K562 (cell line): ENCODE measurements around the gene NRP2. TPM values are rescaled to one million over a fixed set of nuclear protein-coding genes. Genes with fewer than 3 reads are reported as not detected.

Experiments used
- ATAC-seq: fragments of 200-7000 bp; cut with Tn5 transposase; 3 replicates; pipeline ENCODE4 v1.9.1; 2020; ENCODE audit warnings: moderate library complexity
- BruUV-seq: library from RNA; stranded (reverse); fragments of 400-500 nt; replicated peaks from 2 replicates; lab custom pipeline; 2021; lab: Mats Ljungman, UMichigan
- CTCF ChIA-PET: fragments of 300-600 bp; formaldehyde crosslinking; extraction: SDS; loops from one replicate; lab custom pipeline; 2021; ENCODE audit warnings: low intra/inter-chr PET ratio; lab: Yijun Ruan, JAX
- POLR2A ChIA-PET: fragments of 300-600, 350-650 bp; sonication (Branson Sonifier 250); formaldehyde crosslinking; extraction: SDS; loops from one replicate; lab custom pipeline; 2021; ENCODE audit warnings: antibody characterized with exemption, inconsistent platforms; lab: Yijun Ruan, JAX
- DNase-seq, 4 experiments: peaks; one replicate each; pipeline versions ENCODE4 v3.0.0 to v3.0.0-alpha.2; 2011 to 2018; ENCODE audit warnings: low spot score in 3 of 4, mixed read lengths in 3 of 4; ENCODE audit errors: extremely low read depth in 1 of 4
- FAIRE-seq: peaks from 2 replicates; lab custom pipeline; 2011; peaks lifted over from hg19 to GRCh38; lab: Jason Lieb, UNC
- H2AFZ ChIP-seq: 2 replicates; pipeline ENCODE4 v1.6.0; 2011; ENCODE audit warnings: low read depth, low read length, control low read depth, inconsistent platforms
- H3K27ac ChIP-seq: fragments of 200-600 bp; 3 replicates; pipeline ENCODE4 v1.8.0; 2011; ENCODE audit warnings: low read depth, mild to moderate bottlenecking, control low read depth, inconsistent platforms, low read length, moderate library complexity, mixed read lengths; ENCODE audit errors: extremely low read depth
- H3K27me3 ChIP-seq, 2 experiments: fragments of 300-600 bp in 1 of 2; 2 replicates in 1 of 2; 3 replicates in 1 of 2; pipeline versions ENCODE4 v1.6.0 to v1.8.0; 2011; ENCODE audit warnings: inconsistent platforms in 2 of 2, low read length in 2 of 2, mild to moderate bottlenecking in 1 of 2, mixed read lengths in 1 of 2, moderate library complexity in 1 of 2; ENCODE audit not compliant: control insufficient read depth in 2 of 2, insufficient read depth in 2 of 2
- H3K36me3 ChIP-seq: fragments of 300-600 bp; 3 replicates; pipeline ENCODE4 v1.8.0; 2011; ENCODE audit warnings: mild to moderate bottlenecking, low read length, inconsistent platforms; ENCODE audit not compliant: control insufficient read depth, insufficient read depth
- H3K4me1 ChIP-seq, 2 experiments: fragments of 200-600 bp in 1 of 2; replicated peaks in 1 of 2; 2 replicates in 1 of 2; 3 replicates in 1 of 2; pipeline versions ENCODE4 v1.5.1 to v1.8.0; 2011; ENCODE audit warnings: inconsistent platforms in 2 of 2, low read length in 2 of 2, mild to moderate bottlenecking in 1 of 2, mixed read lengths in 1 of 2, moderate library complexity in 1 of 2; ENCODE audit not compliant: control insufficient read depth in 2 of 2, insufficient read depth in 2 of 2
- H3K4me2 ChIP-seq: 2 replicates; pipeline ENCODE4 v1.6.1; 2011; ENCODE audit warnings: low read length, control low read depth, inconsistent platforms, mixed read lengths; ENCODE audit not compliant: insufficient read depth
- H3K4me3 ChIP-seq: fragments of 200-600 bp; sonication (generic), shearing (Covaris generic); 2 replicates; pipeline ENCODE4 v1.5.1; 2016; ENCODE audit warnings: control low read depth, inconsistent platforms
- H3K79me2 ChIP-seq: fragments of 200-600 bp; 3 replicates; pipeline ENCODE4 v1.8.0; 2011; ENCODE audit warnings: low read length, inconsistent platforms; ENCODE audit not compliant: control insufficient read depth, insufficient read depth
- H3K9ac ChIP-seq, 2 experiments: 2 replicates each; pipeline versions ENCODE4 v1.6.0 to v1.6.1; 2011; ENCODE audit warnings: low read depth in 2 of 2, low read length in 2 of 2, control low read depth in 1 of 2, inconsistent platforms in 1 of 2, mild to moderate bottlenecking in 1 of 2, mixed read lengths in 1 of 2; ENCODE audit not compliant: insufficient read depth in 1 of 2
- H3K9me1 ChIP-seq: one replicate; pipeline ENCODE4 v1.6.0; 2011; ENCODE audit warnings: inconsistent platforms, mild to moderate bottlenecking, low read length, moderate library complexity; ENCODE audit not compliant: control insufficient read depth, insufficient read depth
- H3K9me3 ChIP-seq: replicated peaks from 2 replicates; pipeline ENCODE4 v1.5.1; 2011; ENCODE audit warnings: low read depth, low read length, inconsistent platforms; ENCODE audit not compliant: control insufficient read depth, insufficient read depth
- H4K20me1 ChIP-seq: replicated peaks from 2 replicates; pipeline ENCODE4 v1.6.1; 2011; ENCODE audit warnings: low read length, inconsistent platforms, mixed read lengths; ENCODE audit not compliant: control insufficient read depth, insufficient read depth
- CHD2 ChIP-seq: IDR thresholded peaks from 2 replicates; pipeline ENCODE4 v1.6.1; 2011; ENCODE audit warnings: low read depth, low read length
- ETS2 ChIP-seq: IDR thresholded peaks from 2 replicates; pipeline ENCODE4 v1.6.1; 2016; ENCODE audit warnings: borderline replicate concordance, missing genetic modification characterization, mild to moderate bottlenecking, moderate library complexity, missing compliant biosample characterization; ENCODE audit not compliant: poor library complexity, severe bottlenecking
- HDAC8 ChIP-seq: fragments of 450-650 bp; IDR thresholded peaks from 2 replicates; pipeline ENCODE4 v1.6.1; 2016; ENCODE audit warnings: mild to moderate bottlenecking, missing genetic modification characterization, moderate library complexity, missing compliant biosample characterization
- RBM34 ChIP-seq: fragments of 200-400 bp; formaldehyde crosslinking; IDR thresholded peaks from 2 replicates; pipeline ENCODE4 v1.6.1; 2018; ENCODE audit warnings: low read length, borderline replicate concordance; ENCODE audit not compliant: insufficient read depth
- SRF ChIP-seq, 2 experiments: fragments of 250-450, 450-650 bp in 1 of 2; sonication (Bioruptor Pico) in 1 of 2; sonication (generic) in 1 of 2; formaldehyde crosslinking; IDR thresholded peaks; 2 replicates each; pipeline versions ENCODE4 v1.5.0 to v1.5.1; 2020 to 2022; ENCODE audit warnings: mild to moderate bottlenecking in 1 of 2, missing genetic modification reagents in 1 of 2
- ZFP1 ChIP-seq: fragments of 450-650 bp; formaldehyde crosslinking; IDR thresholded peaks from 2 replicates; pipeline ENCODE4 v1.4.0; 2020; ENCODE audit warnings: mild to moderate bottlenecking, mixed read lengths
- ZNF347 ChIP-seq: fragments of 450-650 bp; formaldehyde crosslinking; IDR thresholded peaks from 2 replicates; pipeline ENCODE4 v1.4.0; 2020; ENCODE audit warnings: low read depth, mild to moderate bottlenecking, moderate library complexity
- ZNF445 ChIP-seq: fragments of 250-450 bp; sonication (Bioruptor Pico); IDR thresholded peaks from 2 replicates; pipeline ENCODE4 v1.4.0; 2020; ENCODE audit warnings: low read depth, mild to moderate bottlenecking, moderate library complexity
- ZNF584 ChIP-seq: fragments of 200-800 bp; sonication (Bioruptor generic); IDR thresholded peaks from 2 replicates; pipeline ENCODE4 v1.6.1; 2016; ENCODE audit warnings: low read depth, mild to moderate bottlenecking, missing genetic modification characterization, missing compliant biosample characterization
- WGBS: fragments of 100-300 bp; shearing (Covaris generic); methylation state at CpG from one replicate; pipeline ENCODE4 v1.1.6; 2016; ENCODE audit warnings: low coverage, mixed read lengths; ENCODE audit not compliant: insufficient coverage; ENCODE audit errors: missing lambda C conversion rate; 5-methylcytosine and 5-hydroxymethylcytosine counted together
- in situ Hi-C: fragments of 300-500 bp; cut with MboI; formaldehyde crosslinking; loops from 4 replicates; pipeline ENCODE4 v1.15.0; 2018; ENCODE audit warnings: inconsistent platforms, mixed read lengths
- intact Hi-C: fragments of 100-400 bp; cut with micrococcal nuclease; formaldehyde crosslinking; loops from 2 replicates; pipeline ENCODE4 v1.14.2; 2022
- polyA plus RNA-seq, 8 experiments: library from polyadenylated mRNA; depleted of rRNA in 4 of 8; stranded (reverse) in 5 of 8; unstranded in 3 of 8; fragments of >200 nt; fragmentation: Nextera tagmentation in 2 of 8; fragmentation: Illumina TruSeq in 1 of 8; extraction: Ambion mirVana in 2 of 8; extraction: Trizol in 1 of 8; gene quantifications; 2 replicates each; pipeline versions ENCODE4 v1.2.1 to v1.2.3, GENCODE V29; 2011 to 2014; ENCODE audit warnings: inconsistent platforms in 1 of 8, missing spikeins in 1 of 8
- total RNA-seq, 7 experiments: library from RNA; depleted of rRNA in 6 of 7; stranded (reverse); fragments of >200 nt in 6 of 7; fragmentation: Illumina TruSeq in 2 of 7; extraction: Trizol in 2 of 7; gene quantifications; 2 replicates each; pipeline versions ENCODE4 v1.2.1 to v1.2.3, GENCODE V29; 2011 to 2021; ENCODE audit warnings: low replicate concordance in 1 of 7
- TF ChIP-seq, protein P1 (sequence below): IDR thresholded peaks from 2 replicates; pipeline ENCODE4 v1.6.1; 2011; ENCODE audit not compliant: insufficient read length; ENCODE audit errors: extremely low read depth
- TF ChIP-seq, protein P2 (sequence below): fragments of 250-450 bp; sonication (Bioruptor Pico); IDR thresholded peaks from 2 replicates; pipeline ENCODE4 v1.5.0; 2021
- TF ChIP-seq, protein P3 (sequence below), 2 experiments: fragments of 450-650 bp; formaldehyde crosslinking in 1 of 2; IDR thresholded peaks; 2 replicates each; pipeline versions ENCODE4 v1.4.0 to v1.6.1; 2014 to 2020; ENCODE audit warnings: mild to moderate bottlenecking in 2 of 2, borderline replicate concordance in 1 of 2, low read depth in 1 of 2

NRP2 gene
- total and polyA plus RNA-seq, 9 of the 15 experiments (the other 6 are each of a cell fraction or from before 2014, with no cell fraction given) = 0.05 to 0.31 (median 0.15) TPM; not detected in 5

DNA sequence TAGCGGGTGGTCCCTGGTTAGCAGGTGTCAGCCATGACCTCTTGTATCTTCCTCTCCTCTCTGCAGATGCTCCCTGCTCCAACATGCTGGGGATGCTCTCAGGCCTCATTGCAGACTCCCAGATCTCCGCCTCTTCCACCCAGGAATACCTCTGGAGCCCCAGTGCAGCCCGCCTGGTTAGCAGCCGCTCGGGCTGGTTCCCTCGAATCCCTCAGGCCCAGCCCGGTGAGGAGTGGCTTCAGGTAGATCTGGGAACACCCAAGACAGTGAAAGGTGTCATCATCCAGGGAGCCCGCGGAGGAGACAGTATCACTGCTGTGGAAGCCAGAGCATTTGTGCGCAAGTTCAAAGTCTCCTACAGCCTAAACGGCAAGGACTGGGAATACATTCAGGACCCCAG lies 60.8 kb downstream of the NRP2 start:
- BruUV-seq = no TSS peak
- no peaks in the 10 kb centered on the region for H3K79me2 ChIP-seq
- no peaks in the 10 kb centered on the region for H3K9me1 ChIP-seq
- ATAC-seq (no peak), DNase-seq (no peak), FAIRE-seq (no peak)
- H3K9me3 ChIP-seq = no peaks in the 10 kb centered on the region
- peaks cover 9 to 47% of the 10 kb centered on the region in 2 experiments for H3K27me3 ChIP-seq
- ChIA-PET CTCF (no interaction called here), POLR2A (no interaction called here)
- no peak overlapping the region for H3K9ac ChIP-seq
- no peak overlapping the region for H3K4me3 ChIP-seq
- intact Hi-C loops (no loop called here), in situ Hi-C loops (no loop called here)
- WGBS = 2% methylated on average over 10 of the region's 11 CpGs
- no peak overlapping the region for H3K4me2 ChIP-seq
- no peaks in the 10 kb centered on the region for H3K4me1 ChIP-seq
- no peak overlapping the region for H3K27ac ChIP-seq
- no peaks in the 10 kb centered on the region for H4K20me1 ChIP-seq
- no peak overlapping the region for H2AFZ ChIP-seq
- no peaks in the 10 kb centered on the region for H3K36me3 ChIP-seq
- no peak for TF ChIP-seq ZNF584 (CRISPR knock-in tag)
- TF ChIP-seq, protein P1, sequence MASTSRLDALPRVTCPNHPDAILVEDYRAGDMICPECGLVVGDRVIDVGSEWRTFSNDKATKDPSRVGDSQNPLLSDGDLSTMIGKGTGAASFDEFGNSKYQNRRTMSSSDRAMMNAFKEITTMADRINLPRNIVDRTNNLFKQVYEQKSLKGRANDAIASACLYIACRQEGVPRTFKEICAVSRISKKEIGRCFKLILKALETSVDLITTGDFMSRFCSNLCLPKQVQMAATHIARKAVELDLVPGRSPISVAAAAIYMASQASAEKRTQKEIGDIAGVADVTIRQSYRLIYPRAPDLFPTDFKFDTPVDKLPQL = no peak
- TF ChIP-seq, protein P2, sequence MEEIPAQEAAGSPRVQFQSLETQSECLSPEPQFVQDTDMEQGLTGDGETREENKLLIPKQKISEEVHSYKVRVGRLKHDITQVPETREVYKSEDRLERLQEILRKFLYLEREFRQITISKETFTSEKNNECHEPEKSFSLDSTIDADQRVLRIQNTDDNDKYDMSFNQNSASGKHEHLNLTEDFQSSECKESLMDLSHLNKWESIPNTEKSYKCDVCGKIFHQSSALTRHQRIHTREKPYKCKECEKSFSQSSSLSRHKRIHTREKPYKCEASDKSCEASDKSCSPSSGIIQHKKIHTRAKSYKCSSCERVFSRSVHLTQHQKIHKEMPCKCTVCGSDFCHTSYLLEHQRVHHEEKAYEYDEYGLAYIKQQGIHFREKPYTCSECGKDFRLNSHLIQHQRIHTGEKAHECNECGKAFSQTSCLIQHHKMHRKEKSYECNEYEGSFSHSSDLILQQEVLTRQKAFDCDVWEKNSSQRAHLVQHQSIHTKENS (CRISPR knock-in tag) = no peak
- TF ChIP-seq HDAC8 (tag) = no peak
- TF ChIP-seq, protein P3, sequence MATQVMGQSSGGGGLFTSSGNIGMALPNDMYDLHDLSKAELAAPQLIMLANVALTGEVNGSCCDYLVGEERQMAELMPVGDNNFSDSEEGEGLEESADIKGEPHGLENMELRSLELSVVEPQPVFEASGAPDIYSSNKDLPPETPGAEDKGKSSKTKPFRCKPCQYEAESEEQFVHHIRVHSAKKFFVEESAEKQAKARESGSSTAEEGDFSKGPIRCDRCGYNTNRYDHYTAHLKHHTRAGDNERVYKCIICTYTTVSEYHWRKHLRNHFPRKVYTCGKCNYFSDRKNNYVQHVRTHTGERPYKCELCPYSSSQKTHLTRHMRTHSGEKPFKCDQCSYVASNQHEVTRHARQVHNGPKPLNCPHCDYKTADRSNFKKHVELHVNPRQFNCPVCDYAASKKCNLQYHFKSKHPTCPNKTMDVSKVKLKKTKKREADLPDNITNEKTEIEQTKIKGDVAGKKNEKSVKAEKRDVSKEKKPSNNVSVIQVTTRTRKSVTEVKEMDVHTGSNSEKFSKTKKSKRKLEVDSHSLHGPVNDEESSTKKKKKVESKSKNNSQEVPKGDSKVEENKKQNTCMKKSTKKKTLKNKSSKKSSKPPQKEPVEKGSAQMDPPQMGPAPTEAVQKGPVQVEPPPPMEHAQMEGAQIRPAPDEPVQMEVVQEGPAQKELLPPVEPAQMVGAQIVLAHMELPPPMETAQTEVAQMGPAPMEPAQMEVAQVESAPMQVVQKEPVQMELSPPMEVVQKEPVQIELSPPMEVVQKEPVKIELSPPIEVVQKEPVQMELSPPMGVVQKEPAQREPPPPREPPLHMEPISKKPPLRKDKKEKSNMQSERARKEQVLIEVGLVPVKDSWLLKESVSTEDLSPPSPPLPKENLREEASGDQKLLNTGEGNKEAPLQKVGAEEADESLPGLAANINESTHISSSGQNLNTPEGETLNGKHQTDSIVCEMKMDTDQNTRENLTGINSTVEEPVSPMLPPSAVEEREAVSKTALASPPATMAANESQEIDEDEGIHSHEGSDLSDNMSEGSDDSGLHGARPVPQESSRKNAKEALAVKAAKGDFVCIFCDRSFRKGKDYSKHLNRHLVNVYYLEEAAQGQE (IDR thresholded peaks at IDR 0.05; ENCODE audit: borderline replicate concordance) = no peak
- TF ChIP-seq, protein P3 (CRISPR knock-in tag; IDR thresholded peaks at IDR 0.05; ENCODE audit: low read depth) = no peak
- TF ChIP-seq ZNF445 (CRISPR knock-in tag) = no peak
- no peak for TF ChIP-seq SRF (CRISPR knock-in tag; IDR thresholded peaks at IDR 0.05)
- TF ChIP-seq ETS2 = no peak
- no peak for TF ChIP-seq ZFP1 (CRISPR knock-in tag)
- TF ChIP-seq CHD2 = no peak
- no peak for TF ChIP-seq ZNF347 (CRISPR knock-in tag)
- TF ChIP-seq RBM34 = no peak
